ENCODE measurements around the gene MS4A7. TPM values are rescaled to one million over a fixed set of nuclear protein-coding genes. Genes with fewer than 3 reads are reported as not detected.

Gene MS4A7
- total RNA-seq, 1 experiment from 2014 or later: not detected

DNA sequence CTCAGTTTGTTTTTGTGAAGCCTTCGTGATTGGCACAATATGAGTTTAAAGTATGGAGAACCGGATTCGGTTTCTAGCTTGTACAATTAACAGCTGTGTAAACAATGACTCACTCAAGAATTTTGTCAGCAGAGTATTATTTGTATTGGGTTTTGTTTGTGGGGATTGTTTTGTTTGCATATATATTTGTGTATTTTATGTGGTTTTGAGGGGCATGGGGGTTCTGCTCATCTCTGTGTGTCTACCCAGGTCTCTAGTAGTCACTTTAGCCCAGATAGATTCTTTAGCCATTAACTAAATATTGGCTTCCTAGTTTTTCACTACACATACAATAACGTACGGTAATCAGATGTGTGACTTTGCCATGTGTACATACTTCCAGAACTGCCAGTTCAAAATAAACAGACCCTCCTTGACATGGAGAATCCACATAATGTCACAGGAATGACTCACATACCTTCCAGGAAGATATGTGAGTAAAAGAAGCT is 7.5 kb upstream of the MS4A7 start:
- no peak for DNase-seq (ENCODE audit: low spot score)

DNA sequence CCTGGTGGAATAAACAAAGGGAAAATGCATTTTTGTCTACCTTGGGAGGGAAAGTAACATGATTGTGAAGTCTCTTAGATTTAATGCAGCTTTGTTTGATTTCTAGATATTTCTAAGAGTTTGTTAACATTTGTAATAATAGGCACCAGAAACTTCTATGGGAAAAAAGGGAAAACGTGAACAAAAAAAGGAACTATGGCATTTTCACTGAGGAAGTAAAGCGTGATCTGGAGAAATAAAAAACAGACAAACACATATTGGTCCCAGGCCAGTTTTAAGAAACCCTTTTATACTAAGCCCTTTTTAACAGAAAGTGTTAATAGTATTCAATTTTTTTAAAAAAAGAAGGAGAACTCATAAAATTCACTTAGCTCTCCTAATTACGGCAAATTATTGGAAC is 6.9 kb upstream of the MS4A7 start:
- no peak for DNase-seq (ENCODE audit: low spot score)

DNA sequence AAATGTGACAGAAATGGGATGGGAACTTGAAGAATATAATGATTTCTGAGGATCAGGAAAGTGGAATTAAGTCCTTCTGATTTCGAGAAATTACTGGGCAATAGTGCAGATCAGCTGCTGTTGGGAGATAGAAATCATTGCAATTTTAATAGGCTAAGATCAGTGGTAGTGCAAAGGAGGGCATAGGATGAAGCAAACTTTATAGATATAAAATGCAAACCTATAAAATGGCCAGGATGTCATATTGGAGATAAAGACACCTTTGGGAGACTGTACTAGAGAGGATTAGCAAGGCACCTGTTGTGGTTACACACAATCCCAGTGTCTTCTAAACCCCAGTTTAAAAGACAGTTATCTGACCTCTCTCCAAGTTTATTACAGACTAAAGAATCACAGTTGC is 6.5 kb upstream of the MS4A7 start:
- DNase-seq (ENCODE audit: low spot score): no peak

DNA sequence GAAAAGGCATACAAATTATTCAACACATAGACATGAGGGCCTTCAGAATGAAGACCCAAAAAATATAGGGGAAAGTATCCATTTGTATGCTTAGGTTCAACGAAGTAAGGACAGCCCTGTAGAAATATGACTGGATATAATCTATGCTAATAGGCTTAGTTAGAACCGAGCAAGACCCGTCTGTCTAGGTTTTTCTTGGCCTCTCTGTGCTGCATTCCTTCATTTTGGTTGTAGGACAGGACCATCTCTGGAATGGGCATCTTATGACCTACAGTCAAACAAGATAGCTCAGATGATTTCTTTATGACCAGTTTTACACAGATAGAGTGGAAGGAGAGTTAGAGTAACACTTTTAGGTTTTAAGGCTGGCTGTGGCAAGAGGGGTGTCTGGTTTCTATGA is 5.6 kb upstream of the MS4A7 start:
- no peak for DNase-seq (ENCODE audit: low spot score)

DNA sequence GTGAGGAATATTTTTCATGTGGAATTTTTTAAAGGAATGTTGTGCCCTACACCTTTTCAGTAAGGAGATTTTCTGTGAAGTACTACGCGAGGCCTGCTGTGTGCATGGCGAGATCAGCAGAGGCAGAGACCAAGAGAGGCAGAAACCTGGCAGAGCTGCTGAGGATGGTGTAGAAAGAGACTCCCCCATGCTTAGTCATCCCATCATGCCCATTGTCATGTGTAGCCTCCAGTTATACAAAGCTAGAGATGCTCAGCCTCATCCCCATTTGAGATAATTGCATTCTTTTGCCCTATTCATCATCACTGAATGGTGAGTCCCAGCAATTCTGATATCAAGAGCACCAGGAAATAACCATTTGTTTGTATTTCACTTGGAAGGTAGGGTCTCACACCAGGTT is 3.0 kb upstream of the MS4A7 start:
- no peak for DNase-seq (ENCODE audit: low spot score)

DNA sequence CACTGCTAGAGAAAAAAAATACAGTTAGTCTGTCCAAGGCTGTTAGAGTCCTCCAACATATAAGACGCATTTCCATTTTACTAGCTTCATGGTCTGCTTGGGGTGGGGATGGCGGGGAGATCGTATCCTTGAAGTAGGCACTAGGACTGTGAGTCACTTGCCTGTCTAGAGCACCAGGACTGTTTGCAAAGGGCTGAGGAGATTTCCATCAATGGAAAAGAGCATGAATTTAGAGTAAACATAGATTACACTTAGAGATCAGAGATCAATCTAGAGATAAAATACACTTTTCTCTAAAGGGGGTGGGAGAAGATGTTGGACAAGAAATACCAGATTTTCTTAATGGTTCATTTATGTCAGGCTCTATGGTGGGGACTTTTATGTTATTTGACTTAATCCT is 1.7 kb upstream of the MS4A7 start:
- no peak for DNase-seq (ENCODE audit: low spot score)

DNA sequence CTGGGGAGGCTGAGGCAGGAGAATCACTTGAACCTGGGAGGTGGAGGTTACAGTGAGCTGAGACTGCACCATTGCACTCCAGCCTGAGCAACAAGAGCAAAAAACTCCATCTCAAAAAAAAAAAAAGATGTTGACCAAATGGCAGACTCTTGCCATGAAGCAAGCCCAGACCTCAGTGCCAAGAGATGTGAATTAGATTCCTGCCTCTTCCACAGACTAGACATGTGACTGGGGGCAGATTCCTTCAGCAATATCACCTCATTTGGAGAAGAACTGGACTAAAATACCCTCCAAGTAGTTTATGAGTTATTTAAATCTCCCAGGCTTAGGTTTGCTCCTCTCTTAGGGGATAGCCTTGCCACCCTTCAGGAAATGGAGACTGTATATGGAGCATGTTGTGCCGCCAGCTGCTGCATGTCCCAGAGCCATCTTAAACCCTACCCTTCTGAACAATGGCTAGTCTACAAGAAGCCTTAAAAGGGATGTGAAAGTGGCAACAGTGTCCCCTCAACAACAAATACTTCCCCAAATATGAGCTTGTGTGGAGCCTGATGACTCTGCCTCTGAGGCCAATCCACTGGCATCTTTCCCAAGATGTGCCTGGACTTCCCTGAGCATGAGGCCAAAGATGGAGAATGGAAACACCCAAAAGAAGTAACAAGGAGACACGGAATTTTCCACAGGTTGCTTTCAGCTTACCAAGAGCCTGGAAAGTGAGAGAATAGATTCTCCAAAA is 763 bp upstream of the MS4A7 start:
- no peak for DNase-seq (ENCODE audit: low spot score)

DNA sequence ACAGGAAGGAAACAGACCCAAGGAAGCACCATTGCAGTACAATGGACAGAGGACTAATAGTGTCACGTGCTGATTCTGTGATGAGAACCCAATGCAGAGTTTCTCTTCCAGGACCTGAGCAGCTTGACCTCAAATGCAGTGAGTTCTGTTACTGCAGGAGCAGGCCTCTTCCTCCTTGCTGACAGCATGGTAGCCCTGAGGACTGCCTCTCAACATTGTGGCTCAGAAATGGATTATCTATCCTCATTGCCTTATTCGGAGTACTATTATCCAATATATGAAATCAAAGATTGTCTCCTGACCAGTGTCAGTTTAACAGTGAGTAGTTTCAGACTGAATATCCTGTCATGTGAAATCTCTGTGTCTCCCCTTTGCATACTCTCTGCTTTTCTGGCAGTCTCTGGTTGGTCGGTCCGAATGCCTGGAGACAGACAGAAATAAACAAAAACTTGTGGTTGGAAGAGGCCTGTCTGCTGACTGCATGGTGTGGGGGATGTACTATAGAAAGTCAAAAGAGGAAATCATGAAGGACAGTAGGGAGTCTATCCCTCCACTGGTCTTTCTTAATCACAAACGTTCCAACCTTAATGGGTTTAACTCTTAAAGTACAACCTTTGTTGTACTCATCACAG is 11.1 kb downstream of the MS4A7 start:
- no peak for DNase-seq (ENCODE audit: low spot score)

DNA sequence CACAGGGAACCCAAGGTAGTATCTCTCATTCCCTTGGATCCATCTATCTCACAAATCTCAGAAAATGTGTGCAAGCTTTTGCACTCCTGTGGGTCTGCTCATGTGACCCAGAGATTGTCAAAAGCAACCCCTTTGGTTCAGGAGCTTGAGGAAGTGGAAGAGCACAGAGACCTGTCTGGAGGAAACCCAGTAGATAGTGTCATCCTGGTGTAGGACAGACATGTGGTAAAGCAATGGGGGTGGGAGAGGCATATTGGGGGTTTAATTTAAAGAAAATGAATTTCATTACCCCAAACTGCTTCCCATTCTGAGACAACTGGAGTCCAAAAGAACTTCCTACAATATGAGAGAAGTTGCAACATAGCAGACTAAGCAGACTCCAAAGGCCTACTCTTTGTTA is 12.1 kb downstream of the MS4A7 start:
- DNase-seq (ENCODE audit: low spot score): no peak

DNA sequence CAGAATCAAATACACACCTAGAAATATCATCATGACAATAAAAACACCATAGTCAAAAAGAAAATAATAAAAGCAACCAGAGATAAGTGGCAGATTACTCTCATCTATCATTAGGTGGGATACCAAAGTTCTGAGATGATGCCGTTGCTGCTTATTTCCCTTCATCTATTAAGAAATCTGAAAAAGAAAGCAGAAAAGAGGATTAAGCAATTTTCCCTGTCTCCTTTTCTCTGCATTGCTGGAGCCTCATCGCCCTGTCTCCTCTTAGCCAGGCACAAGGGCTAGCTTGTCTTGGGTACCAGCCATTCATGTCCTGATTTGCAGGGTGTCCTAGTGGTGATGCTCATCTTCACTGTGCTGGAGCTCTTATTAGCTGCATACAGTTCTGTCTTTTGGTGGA is 14.0 kb downstream of the MS4A7 start:
- DNase-seq (ENCODE audit: low spot score): no peak

DNA sequence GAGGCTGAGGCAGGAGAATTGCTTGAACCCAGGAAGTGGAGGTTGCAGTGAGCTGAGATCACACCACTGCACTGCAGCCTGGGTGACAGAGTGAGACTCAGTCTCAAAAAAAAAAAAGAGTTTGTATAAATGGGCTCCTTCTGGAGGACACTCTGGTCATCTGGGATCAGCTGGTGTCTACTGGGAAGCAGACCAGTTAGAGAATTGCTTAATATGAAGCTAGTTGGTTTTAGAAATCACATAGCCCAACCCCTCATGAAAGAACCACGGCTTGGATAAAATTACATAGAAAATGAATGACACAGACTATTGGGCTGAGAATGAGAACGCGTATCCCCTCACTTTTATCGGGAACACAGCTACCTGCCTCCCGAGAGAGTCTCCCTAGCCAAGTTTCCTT is 14.7 kb downstream of the MS4A7 start:
- DNase-seq (ENCODE audit: low spot score): no peak

DNA sequence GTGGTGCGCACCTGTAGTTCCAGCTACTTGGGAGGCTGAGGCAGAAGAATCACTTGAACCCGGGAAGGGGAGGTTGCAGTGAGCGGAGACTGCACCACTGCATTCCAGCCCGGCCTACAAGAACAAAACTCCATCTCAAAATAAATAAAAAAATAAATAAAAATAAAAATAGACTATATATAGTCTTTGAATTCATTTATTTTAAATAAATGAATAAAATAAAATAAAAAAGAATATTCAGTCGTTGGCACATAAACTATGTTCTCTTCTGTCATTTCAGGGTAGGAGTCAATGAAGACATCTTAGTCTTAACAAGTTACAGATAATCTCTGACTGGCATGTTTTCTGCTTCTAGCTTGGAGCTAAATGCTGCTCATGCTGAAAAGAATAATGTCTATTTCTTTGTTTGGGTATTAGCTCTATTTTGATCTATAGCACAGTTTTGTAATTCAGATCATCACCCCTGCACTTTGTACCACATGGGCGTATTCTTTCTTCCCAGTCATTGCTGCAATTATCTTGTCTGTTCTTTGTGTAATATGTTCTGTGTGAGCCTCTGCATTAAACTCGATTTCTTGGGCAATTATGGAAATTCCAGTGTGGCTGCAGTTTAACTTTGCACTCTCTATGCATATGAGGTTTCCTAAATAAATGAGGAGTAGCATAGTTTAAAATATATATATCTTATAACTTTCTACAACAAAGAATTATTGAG is 16.5 kb downstream of the MS4A7 start:
- no peak for DNase-seq (ENCODE audit: low spot score)

DNA sequence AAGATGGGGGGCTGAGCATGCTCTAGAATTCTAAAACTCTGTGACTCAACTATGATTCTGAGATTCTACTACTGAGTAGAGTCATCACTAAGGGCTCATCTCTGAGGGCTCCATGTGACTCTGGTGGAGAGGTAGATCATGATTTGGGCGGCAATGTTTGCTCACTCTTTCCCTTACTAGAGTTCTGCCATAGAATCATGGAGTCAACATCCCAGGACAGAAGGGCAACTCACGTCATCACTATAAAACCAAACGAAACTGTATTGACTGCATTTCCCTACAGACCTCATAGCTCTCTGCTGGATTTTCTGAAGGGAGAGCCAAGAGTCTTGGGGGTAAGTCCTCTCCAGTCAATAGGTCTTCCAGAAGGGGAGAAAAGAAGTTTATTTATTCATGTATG is 18.1 kb downstream of the MS4A7 start, which contains the start of gene MS4A14:
MS4A14 (plus strand) TSS at position 78 of the 400 bp plus-strand sequence; CDS start at position 198, 120 bp downstream.
- no peak for DNase-seq (ENCODE audit: low spot score)

DNA sequence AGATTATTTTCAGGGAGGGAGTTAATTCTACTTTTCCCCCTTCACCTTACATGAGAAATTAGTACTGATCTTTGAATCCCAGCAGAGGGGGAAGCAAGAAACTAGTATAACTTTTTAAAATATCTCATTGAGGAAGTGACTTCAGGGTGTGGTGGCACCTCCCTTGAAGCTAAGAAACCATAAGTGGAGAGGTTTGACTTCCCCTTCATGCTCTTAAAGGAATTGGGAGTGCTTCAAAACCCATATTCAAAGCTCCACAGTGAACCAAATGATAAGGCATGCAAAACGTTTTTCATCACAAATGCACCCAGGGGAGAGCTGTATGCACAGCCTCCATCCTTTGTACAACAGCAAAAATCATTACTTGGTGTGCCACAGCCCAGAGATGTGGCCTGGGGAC is 18.5 kb downstream of the MS4A7 start:
- no peak for DNase-seq (ENCODE audit: low spot score)

DNA sequence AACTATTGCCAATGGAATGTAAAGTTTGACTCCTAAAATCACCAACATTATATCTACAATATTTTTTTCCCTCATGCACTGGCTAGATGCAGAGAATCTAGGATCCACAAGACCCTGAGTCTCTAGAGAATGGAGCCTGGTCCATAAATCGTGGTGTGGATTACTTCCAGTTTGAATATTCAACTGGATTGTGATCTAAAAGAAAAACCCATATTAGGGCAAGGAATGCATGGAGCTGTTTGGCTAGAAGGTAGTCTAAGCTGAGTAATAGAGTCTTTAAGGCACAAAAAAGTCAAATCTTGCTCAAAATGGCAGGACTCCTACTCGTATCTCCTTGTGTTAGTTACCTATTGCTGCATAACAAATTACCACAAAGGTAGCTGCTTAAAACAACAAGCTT is 41.7 kb downstream of the MS4A7 start:
- DNase-seq (ENCODE audit: low spot score): no peak

DNA sequence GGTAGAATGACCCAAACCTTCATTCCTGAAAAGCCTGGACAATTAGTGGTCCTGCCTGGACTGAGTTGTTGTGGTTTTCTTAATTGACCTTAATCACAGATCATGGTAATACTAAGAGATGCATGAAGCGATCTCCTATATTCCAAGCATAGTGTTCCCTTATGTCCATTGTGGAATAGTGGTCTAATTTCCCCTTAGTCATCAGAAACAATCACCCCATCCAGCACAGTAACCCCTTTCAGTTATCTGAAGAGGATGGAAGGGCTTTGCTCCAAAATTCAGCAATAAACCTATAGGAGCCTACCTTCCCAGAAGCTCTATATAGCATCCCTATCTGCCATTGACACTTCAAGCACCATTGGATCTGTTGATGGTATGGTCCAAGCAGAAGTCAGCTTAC is 44.3 kb downstream of the MS4A7 start:
- DNase-seq (ENCODE audit: low spot score): no peak

DNA sequence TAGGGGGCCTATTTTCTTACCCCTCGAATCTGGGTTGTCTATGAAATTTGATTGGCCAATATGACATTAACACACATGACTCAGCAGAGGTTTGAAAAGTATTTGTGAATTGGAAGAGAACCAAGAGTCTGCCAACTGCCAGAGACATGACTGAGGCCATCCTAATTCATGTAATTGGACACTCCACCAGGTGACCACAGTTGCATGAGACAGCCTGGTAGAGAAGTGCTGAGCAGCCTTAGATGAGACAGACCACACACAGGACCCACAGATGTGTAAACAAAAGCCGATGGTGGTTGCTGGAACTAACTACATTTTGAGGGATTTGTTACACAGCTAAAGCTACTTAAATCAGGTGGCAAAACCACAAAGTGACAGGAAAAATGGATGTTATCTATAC is 50.2 kb downstream of the MS4A7 start:
- no peak for DNase-seq (ENCODE audit: low spot score)

DNA sequence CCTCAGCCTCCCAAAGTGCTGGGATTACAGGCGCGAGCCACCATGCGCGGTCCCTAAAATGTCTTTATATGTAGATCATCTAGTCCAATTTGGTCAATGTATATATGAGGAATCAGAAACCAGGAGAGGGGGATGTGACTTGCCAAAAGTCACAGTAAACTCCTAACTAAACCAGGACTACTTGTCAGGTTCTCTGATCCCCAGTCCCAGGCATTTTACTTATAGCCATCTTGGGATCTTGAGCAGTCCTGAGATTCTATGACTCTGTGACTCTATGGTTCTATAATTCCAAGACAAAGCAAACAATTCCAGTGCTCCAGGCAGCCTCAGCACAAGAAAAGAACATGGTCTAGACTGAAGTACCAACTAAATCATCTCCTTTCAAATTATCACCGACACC is 50.9 kb downstream of the MS4A7 start, which contains the start of gene MS4A5:
MS4A5 (plus strand) TSS at position 301 of the 400 bp plus-strand sequence. CDS start 103 bp downstream, outside the sequence.
- no peak for DNase-seq (ENCODE audit: low spot score)

DNA sequence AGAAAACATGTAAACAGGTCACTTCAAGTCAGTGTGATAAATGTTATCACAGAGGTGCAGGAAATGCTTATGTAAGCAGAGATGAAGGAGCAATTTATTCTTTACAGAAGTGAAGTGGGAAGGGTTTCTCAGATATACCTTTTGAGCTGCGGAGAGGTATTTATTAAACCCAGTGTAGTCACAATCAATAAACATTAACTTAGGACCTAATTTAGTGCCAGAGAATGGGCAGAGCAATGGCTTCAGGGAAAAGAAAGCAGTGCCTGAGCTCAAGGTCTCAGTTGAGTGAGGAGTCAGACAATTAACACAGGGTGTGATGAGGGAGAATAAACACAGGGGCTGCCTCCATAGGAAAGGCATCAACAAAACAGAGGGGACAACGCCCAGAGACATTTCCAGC is 52.9 kb downstream of the MS4A7 start:
- DNase-seq (ENCODE audit: low spot score): no peak

DNA sequence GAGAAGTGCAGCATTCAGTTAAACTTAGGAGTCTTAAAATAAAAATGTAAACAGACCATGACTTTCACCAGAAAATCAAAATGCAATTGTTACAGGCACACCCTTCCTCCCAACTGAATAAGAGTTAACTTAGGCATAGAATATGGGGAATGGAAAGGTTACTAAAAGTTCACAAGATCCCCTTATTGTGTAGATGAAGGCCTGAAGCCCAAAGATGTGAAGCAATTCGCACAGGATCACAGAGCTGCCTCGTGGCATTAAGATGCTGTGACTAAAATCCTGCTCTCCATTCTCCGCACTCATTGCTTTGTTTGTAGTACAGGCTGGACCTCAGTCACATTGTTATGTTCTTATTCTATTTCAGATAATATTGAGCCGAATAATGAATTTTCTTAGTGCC is 55.1 kb downstream of the MS4A7 start:
- DNase-seq (ENCODE audit: low spot score): no peak
